Testis (tissue), 2 donors: ENCODE measurements around the gene ZSWIM5.

Source experiments
- POLR2A ChIP-seq: fragments of 450-650 bp; IDR thresholded peaks from one replicate; pipeline ENCODE4 v1.6.1; 2017; ENCODE audit warnings: antibody characterized with exemption, mild to moderate bottlenecking, moderate library complexity
- TF ChIP-seq, protein P1 (sequence below), 3 experiments: fragments of 450-650 bp in 2 of 3; fragments of 200-600 bp in 1 of 3; sonication (generic) in 1 of 3; IDR thresholded peaks; one replicate each; pipeline ENCODE4 v1.5.1; 2016 to 2019; ENCODE audit warnings: antibody characterized with exemption in 3 of 3, mild to moderate bottlenecking in 2 of 3, moderate library complexity in 1 of 3

DNA sequence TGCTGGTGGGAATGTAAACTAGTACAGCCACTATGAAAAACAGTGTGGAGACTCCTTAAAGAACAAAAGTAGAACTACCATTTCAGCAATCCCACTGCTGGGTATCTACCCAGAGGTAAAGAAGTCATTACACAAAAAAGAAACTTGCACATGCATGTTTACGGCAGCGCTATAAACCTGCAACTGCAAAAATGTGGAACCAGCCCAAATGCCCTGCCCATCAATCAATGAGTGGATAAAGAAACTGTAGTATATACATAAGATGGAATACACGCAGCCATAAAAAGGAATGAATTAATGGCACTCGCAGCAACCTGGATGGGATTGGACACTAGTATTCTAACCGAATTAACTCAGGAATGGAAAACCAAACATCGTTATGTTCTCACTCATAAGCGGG, 51.0 kb downstream of the ZSWIM5 start:
- TF ChIP-seq, protein P1, sequence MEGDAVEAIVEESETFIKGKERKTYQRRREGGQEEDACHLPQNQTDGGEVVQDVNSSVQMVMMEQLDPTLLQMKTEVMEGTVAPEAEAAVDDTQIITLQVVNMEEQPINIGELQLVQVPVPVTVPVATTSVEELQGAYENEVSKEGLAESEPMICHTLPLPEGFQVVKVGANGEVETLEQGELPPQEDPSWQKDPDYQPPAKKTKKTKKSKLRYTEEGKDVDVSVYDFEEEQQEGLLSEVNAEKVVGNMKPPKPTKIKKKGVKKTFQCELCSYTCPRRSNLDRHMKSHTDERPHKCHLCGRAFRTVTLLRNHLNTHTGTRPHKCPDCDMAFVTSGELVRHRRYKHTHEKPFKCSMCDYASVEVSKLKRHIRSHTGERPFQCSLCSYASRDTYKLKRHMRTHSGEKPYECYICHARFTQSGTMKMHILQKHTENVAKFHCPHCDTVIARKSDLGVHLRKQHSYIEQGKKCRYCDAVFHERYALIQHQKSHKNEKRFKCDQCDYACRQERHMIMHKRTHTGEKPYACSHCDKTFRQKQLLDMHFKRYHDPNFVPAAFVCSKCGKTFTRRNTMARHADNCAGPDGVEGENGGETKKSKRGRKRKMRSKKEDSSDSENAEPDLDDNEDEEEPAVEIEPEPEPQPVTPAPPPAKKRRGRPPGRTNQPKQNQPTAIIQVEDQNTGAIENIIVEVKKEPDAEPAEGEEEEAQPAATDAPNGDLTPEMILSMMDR (IDR thresholded peaks at IDR 0.05), result no peak
- no peak for TF ChIP-seq POLR2A
